ENCODE results near the gene DTX4. TPM values are rescaled to one million over a fixed set of nuclear protein-coding genes. Genes with fewer than 3 reads are reported as not detected.

DTX4 gene
- total RNA-seq, 1 experiment from 2014 or later = 18.8 TPM

DNA sequence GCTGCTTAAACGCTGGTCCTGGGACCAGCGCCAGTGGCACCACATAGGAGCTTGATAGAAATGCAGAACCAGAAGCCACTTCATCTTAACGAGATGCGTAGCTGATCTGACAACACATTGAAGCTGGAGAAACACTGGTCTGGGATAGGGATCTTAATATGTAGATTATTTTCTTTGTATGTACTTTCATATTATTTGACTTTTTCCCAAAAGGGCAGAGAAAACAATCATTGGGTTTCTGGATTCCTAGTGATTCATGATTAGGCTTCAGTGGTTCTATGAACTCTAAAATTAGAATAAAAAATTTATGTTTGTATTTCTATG, 28.5 kb downstream of the DTX4 start:
- DNase-seq = no peak

DNA sequence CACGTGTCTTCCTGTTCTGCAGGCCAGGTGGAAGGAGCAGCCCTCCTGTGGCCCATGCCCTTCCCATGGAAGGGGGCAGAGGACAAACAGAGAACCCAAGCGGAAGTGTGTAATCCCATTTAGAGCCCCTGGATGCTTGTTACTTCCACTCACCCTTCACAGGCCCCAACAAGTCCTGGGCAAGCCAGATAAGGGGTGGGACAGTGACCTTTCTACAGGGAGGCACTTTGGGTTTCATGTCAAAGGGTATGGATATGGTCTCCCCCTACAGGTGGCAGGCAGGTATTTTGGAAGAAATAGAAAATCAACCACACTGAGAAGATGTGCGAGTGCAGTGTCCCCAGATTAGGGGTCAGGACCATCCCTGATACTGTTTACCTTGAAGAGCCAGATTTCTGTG, 29.4 kb downstream of the DTX4 start:
- DNase-seq = no peak
- no peaks in the 10 kb centered on the region for H3K9me3 ChIP-seq
- no peak overlapping the region for H3K4me3 ChIP-seq
- peaks cover 100% of the 10 kb centered on the region for H3K36me3 ChIP-seq
- no peaks in the 10 kb centered on the region for H3K27me3 ChIP-seq

More for the DNA sequence above, 28.5 kb downstream of the DTX4 start:
- no peak overlapping the region for H3K4me3 ChIP-seq
- H3K27me3 ChIP-seq = no peaks in the 10 kb centered on the region
- no peaks in the 10 kb centered on the region for H3K9me3 ChIP-seq
- peaks cover 100% of the 10 kb centered on the region for H3K36me3 ChIP-seq

DNA sequence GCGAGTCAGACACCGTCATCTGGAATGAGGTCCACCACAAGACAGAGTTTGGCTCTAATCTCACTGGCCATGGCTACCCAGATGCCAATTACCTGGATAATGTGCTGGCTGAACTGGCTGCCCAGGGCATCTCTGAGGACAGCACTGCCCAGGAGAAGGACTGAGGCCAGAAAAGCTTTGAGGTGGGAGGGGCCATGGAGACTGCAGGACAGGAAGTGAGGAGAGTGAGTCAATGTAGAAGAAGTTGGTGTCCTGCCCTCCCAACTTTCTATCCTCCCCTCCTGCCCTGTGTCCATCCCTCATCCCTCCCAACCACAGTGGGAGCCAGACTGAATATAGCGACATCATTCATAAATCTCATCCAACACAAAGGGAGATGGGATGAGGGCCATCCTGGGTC, 32.8 kb downstream of the DTX4 start:
- H3K36me3 ChIP-seq = peaks cover 81% of the 10 kb centered on the region
- DNase-seq = peak; percentile 86
- no peaks in the 10 kb centered on the region for H3K9me3 ChIP-seq
- no peak overlapping the region for H3K4me3 ChIP-seq
- H3K27me3 ChIP-seq = no peaks in the 10 kb centered on the region

GRCh38 chr11:59205648-59206047, 33.7 kb downstream of the DTX4 start:
- H3K9me3 ChIP-seq = no peaks in the 10 kb centered on the region
- peaks cover 75% of the 10 kb centered on the region for H3K36me3 ChIP-seq
- no peaks in the 10 kb centered on the region for H3K27me3 ChIP-seq
- H3K4me3 ChIP-seq = no peak overlapping the region
- DNase-seq = peak; percentile 25

DNA sequence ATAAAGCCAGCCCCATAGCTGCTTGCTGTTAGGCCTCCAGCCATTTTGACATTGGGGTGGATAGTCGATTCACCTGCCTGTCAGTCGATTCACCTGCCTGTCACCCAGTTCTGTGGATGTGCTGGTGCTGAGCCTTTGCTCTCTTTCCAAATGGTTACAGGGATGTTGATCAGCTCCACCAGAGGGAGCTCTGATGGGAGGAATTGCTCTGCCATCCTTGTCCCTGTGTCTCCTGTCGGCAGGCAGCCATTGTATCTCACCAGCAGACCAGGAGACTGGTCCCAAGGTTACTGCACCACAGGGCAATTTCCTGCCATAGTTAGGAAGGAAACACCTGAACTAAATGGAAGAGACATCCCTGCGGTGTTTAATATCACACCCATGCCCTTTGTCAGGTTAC, 34.7 kb downstream of the DTX4 start:
- H3K4me3 ChIP-seq = no peak overlapping the region
- peak; percentile 28 for DNase-seq
- H3K27me3 ChIP-seq = no peaks in the 10 kb centered on the region
- peaks cover 65% of the 10 kb centered on the region for H3K36me3 ChIP-seq
- H3K9me3 ChIP-seq = no peaks in the 10 kb centered on the region

DNA sequence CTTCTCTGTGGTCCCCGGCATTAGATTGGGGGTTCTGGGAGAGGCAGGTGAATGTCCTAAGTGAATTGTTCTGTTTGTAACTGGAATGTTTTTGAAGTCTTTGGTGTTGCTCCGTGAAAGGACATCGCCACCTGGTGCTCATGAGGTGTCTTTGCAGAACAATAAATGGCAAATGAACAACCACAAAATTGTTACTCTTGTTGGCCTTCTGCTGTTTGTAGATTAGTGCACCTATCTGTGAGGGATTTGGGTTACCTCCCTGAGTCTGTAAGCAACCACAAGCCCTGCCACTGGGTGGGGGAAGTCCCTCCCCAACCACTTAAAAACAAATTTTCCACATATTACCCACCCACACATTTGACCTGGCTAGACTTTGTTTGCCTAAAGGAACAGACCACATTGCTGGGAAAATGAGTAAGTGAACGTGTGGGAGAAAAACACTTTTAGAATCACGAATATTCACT, 36.1 kb downstream of the DTX4 start:
- Histone ChIP-seq H3K27me3 (no peaks in the 10 kb centered on the region), H3K9me3 (no peaks in the 10 kb centered on the region), H3K36me3 (peaks cover 51% of the 10 kb centered on the region), H3K4me3 (no peak overlapping the region)
- peak; percentile 51 for DNase-seq

DNA sequence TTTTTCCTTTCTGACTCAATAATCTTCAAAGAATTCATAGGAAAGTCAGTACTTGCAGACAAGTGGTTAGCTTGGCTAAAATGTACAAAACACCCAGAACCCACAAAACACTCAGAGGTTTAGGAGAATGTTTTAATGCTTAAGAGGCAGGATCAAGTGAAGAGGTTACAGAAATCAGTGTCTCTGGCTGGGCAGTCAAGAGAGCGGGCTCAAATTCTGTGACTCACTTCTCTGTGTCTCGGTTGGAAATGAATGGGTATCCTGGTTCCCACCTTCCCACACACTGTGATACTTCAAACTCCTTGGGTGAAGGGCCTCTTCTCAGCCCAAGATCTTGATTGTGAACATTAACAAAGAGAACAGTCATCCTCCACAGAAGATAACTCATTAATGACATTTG, 37.0 kb downstream of the DTX4 start:
- Histone ChIP-seq H3K9me3 (no peaks in the 10 kb centered on the region), H3K36me3 (peaks cover 42% of the 10 kb centered on the region), H3K4me3 (no peak overlapping the region), H3K27me3 (no peaks in the 10 kb centered on the region)
- no peak for DNase-seq

DNA sequence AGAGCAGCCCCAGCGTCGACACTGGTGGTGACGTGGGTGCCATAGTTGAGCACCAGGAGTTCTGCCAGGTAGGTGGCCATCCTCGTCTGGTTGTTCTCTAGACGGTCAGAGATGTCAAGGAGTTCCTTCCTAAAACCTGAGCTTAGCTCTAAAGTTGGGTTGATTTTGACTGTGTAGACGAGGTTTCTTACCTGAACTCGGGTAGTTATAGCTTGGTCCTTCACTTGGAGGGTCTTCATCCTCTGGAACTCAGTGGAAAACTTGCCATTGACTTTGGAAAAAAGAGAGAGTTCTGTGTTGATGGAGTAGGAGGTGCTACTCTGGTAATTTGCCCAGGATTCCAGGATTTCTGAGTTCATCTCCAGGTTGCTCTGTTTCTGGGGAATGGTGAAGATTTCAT, 40.3 kb downstream of the DTX4 start:
- H3K4me3 ChIP-seq = no peak overlapping the region
- no peaks in the 10 kb centered on the region for H3K9me3 ChIP-seq
- DNase-seq = no peak
- H3K36me3 ChIP-seq = peaks cover 9% of the 10 kb centered on the region
- no peaks in the 10 kb centered on the region for H3K27me3 ChIP-seq

GRCh38 chr11:59212744-59213631, 41.1 kb downstream of the DTX4 start, which contains the start of gene MPEG1:
MPEG1 (minus strand) TSS chr11:59212927; CDS start chr11:59212865, 62 bp downstream.
- DNase-seq = no peak
- Histone ChIP-seq H3K36me3 (peaks cover 3% of the 10 kb centered on the region), H3K4me3 (no peak within 1 kb of the TSS), H3K9me3 (no peaks in the 10 kb centered on the region), H3K27me3 (no peaks in the 10 kb centered on the region)

DNA sequence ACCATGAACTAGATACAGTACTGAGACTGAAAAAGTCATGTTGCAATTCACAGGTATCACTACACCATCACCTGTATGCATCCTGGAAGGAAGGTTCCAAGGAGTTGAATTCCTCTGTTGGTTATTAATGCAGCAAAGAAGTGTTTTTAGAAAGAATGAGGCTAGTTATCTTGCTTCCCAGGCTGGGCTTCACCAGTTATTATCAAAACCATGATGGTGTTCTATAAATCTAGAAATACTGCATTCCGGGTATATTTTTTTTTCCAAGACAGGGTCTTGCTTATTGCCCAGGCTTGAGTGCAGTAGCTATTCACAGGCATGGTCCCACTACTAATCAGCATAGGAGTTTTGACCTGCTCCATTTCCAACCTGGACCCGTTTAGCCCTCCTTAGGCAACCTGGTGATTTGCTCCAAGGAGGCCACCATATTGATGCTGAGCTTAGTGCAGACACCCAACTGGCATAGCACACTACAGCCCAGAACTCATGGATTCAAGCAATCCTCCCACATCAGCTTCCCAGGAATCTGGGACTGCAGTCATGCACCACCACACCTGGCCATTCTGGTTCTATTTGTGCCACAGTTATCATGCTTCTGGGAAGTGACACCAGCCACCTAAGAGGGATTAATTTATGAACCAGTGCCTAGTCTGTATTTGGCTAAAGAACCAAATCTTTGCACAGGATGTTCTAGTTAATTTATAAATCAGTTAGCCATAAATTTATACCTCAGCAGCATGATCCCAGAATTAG, 42.4 kb downstream of the DTX4 start:
- DNase-seq = no peak
- no peaks in the 10 kb centered on the region for H3K9me3 ChIP-seq
- H3K4me3 ChIP-seq = no peak overlapping the region
- H3K36me3 ChIP-seq = peaks cover 3% of the 10 kb centered on the region
- H3K27me3 ChIP-seq = no peaks in the 10 kb centered on the region

DNA sequence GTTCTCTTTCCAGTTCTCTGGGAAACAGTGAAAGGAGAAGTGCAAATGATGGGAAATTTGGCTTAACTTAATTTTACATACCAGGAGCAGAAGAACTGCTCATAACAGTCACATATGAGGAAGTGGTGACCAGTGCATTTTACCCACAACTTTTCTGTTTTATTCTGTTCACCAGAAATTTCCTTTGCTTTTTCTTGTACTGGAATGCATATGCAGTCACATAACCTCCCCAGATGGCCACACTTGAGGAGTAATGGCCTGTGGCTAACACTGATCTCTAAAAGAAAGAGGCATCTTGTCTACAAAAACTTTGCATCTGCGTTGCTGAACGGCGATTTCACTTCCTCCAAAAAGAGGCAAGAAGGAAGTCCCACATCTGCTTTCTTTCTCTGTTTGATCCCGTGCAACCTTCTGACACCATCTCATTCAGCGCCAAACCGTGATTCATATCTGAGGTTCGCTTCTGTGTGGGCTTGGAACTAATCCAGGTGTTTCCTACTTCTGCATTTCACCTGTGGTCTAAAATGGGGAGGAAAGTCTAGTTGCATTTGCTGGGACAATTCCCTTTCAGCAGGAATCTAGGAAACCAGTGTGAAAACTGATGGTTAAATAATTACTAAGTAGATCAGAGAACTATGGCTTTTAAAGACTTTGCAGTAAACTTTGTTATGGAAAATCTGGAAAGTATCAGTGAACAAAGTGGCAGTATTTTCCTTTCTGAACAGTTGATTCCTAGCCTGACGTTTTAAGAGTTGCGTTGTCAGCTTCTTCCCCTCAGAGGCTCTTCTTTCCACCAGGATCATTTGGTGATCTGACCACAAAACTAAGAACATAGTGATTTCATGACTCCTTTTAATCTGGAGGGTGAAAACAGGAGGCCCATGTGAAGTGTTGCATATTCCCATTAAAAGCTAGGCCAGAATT, 45.0 kb downstream of the DTX4 start:
- peak; percentile 68 for DNase-seq
- no peaks in the 10 kb centered on the region for H3K27me3 ChIP-seq
- no peaks in the 10 kb centered on the region for H3K36me3 ChIP-seq
- no peak overlapping the region for H3K4me3 ChIP-seq
- no peaks in the 10 kb centered on the region for H3K9me3 ChIP-seq

GRCh38 chr11:59218319-59218718, 46.4 kb downstream of the DTX4 start:
- Histone ChIP-seq H3K36me3 (no peaks in the 10 kb centered on the region), H3K9me3 (no peaks in the 10 kb centered on the region), H3K4me3 (no peak overlapping the region), H3K27me3 (no peaks in the 10 kb centered on the region)
- DNase-seq = no peak

GRCh38 chr11:59218893-59219292, 47.0 kb downstream of the DTX4 start:
- Histone ChIP-seq H3K9me3 (no peaks in the 10 kb centered on the region), H3K4me3 (no peak overlapping the region), H3K36me3 (no peaks in the 10 kb centered on the region), H3K27me3 (no peaks in the 10 kb centered on the region)
- no peak for DNase-seq

DNA sequence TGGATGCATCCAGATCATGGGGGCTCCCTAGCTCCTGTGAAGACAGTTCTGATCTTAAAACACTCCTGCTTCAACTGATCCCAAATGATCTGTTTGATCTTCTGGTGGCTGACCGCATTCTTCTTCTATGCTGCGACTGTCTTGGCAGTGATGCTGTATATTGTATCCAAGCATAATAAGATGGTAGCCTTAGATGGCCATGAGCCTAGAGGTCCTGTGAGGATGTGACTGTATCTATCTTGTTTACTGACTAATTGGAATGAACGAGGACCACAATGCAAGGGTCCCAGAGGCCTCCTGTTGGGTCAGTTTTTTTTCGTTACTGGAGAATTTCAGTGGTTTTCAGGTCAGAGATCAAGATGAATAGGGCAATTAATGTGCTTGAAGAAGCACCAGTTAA, 47.9 kb downstream of the DTX4 start:
- peak; percentile 73 for DNase-seq

DNA sequence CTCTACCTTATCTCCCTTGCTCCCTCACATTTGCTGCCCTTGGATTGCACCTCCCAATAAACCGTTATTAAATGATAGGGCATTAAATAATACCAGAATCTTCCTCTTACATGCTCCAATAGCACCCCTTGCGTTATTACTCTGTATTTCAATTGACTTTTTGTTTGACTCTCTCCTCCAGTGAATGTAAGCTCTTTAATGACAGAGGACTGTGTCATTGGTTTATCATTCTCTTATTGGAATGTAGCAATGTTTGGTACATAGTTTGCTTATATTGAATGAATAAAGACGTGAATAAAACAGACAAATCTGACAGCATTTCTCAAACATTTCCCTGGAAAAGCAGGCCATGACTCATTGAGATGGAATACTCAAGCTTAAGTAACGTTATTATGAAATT, 49.5 kb downstream of the DTX4 start:
- no peaks in the 10 kb centered on the region for H3K9me3 ChIP-seq
- DNase-seq = peak; percentile 20
- no peak overlapping the region for H3K4me3 ChIP-seq
- H3K27me3 ChIP-seq = no peaks in the 10 kb centered on the region
- no peaks in the 10 kb centered on the region for H3K36me3 ChIP-seq

More for the DNA sequence above, 47.9 kb downstream of the DTX4 start:
- Histone ChIP-seq H3K4me3 (no peak overlapping the region), H3K9me3 (no peaks in the 10 kb centered on the region), H3K36me3 (no peaks in the 10 kb centered on the region), H3K27me3 (no peaks in the 10 kb centered on the region)

DNA sequence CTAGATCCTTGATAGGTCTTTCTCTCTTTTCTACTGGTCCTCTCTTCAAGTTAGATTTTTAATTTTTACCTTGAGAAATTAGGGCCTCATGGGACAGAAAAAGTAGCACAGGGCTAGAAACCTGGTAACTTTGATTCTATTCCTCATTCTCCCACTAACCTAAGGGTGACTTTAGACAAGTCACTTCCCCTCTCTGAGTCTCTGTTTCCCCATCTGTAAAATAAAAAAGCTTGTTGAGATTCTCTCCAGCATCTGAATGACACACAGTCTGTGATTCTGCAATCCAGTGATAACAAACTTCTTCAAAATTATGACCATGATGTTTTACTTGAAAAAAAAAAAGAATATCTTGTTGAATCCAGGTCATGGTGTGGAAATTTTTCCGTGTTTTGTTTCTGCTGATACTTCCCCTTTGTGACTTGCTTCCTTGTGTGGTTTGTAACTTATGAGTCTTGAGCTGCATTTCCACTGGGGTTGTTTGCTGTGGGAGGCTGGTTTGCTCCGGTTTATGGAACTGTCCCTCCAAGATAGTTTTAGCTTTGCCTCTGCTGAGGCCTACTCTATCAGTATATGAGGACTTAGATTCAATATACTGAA, 50.6 kb downstream of the DTX4 start:
- H3K9me3 ChIP-seq = no peaks in the 10 kb centered on the region
- DNase-seq = no peak
- H3K27me3 ChIP-seq = no peaks in the 10 kb centered on the region
- H3K4me3 ChIP-seq = no peak overlapping the region
- no peaks in the 10 kb centered on the region for H3K36me3 ChIP-seq
